ENCODE results near the gene CLEC7A.

DNA sequence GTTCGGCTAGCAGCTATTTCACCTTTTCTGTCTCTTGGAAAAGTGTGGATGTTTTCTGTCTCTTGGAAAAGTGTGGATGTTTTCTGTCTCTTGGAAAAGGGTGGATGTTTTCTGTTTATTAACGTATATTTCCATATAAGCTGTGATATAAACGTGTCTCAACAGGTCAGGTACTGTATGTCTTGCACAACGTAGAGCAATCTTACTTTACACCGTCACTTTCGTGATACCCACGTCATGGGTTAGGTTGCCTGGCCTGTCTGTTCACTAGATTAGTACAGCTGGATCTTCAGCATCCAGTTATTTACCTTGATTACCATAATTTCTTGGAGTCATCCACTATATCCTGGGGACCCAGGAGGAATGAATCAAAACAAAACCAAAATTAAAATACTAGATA is 14.1 kb downstream of the CLEC7A start:
- TF ChIP-seq CHD4 (IDR thresholded peaks at IDR 0.05; ENCODE audit: insufficient read depth, insufficient replicate concordance, low read depth, low read length, poor library complexity, severe bottlenecking) (no peak), ZZZ3 (IDR thresholded peaks at IDR 0.05) (no peak), CC2D1A (IDR thresholded peaks at IDR 0.05) (no peak), CBX1 (IDR thresholded peaks at IDR 0.05; ENCODE audit: low read depth) (no peak), YBX1 (IDR thresholded peaks at IDR 0.05) (no peak), NR3C1 (CRISPR knock-in tag; IDR thresholded peaks at IDR 0.05) (no peak), BHLHE40 (IDR thresholded peaks at IDR 0.05; ENCODE audit: low read length) (no peak), NR2C2 (CRISPR knock-in tag; IDR thresholded peaks at IDR 0.05) (no peak), NR2C2 (tag; IDR thresholded peaks at IDR 0.05) (no peak), TCF7L2 (IDR thresholded peaks at IDR 0.05; ENCODE audit: low read depth, low read length) (no peak)
- TF ChIP-seq, protein P1, sequence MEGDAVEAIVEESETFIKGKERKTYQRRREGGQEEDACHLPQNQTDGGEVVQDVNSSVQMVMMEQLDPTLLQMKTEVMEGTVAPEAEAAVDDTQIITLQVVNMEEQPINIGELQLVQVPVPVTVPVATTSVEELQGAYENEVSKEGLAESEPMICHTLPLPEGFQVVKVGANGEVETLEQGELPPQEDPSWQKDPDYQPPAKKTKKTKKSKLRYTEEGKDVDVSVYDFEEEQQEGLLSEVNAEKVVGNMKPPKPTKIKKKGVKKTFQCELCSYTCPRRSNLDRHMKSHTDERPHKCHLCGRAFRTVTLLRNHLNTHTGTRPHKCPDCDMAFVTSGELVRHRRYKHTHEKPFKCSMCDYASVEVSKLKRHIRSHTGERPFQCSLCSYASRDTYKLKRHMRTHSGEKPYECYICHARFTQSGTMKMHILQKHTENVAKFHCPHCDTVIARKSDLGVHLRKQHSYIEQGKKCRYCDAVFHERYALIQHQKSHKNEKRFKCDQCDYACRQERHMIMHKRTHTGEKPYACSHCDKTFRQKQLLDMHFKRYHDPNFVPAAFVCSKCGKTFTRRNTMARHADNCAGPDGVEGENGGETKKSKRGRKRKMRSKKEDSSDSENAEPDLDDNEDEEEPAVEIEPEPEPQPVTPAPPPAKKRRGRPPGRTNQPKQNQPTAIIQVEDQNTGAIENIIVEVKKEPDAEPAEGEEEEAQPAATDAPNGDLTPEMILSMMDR (IDR thresholded peaks at IDR 0.05 in 2 of 3, conservative IDR thresholded peaks at IDR 0.05 in 1 of 3; ENCODE audit: insufficient read depth in 2 of 3, low read depth in 1 of 3, low read length in 3 of 3): no peak
- TF ChIP-seq, protein P2, sequence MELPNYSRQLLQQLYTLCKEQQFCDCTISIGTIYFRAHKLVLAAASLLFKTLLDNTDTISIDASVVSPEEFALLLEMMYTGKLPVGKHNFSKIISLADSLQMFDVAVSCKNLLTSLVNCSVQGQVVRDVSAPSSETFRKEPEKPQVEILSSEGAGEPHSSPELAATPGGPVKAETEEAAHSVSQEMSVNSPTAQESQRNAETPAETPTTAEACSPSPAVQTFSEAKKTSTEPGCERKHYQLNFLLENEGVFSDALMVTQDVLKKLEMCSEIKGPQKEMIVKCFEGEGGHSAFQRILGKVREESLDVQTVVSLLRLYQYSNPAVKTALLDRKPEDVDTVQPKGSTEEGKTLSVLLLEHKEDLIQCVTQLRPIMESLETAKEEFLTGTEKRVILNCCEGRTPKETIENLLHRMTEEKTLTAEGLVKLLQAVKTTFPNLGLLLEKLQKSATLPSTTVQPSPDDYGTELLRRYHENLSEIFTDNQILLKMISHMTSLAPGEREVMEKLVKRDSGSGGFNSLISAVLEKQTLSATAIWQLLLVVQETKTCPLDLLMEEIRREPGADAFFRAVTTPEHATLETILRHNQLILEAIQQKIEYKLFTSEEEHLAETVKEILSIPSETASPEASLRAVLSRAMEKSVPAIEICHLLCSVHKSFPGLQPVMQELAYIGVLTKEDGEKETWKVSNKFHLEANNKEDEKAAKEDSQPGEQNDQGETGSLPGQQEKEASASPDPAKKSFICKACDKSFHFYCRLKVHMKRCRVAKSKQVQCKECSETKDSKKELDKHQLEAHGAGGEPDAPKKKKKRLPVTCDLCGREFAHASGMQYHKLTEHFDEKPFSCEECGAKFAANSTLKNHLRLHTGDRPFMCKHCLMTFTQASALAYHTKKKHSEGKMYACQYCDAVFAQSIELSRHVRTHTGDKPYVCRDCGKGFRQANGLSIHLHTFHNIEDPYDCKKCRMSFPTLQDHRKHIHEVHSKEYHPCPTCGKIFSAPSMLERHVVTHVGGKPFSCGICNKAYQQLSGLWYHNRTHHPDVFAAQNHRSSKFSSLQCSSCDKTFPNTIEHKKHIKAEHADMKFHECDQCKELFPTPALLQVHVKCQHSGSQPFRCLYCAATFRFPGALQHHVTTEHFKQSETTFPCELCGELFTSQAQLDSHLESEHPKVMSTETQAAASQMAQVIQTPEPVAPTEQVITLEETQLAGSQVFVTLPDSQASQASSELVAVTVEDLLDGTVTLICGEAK (IDR thresholded peaks at IDR 0.05): no peak
- TF ChIP-seq, protein P2 (CRISPR knock-in tag; IDR thresholded peaks at IDR 0.05): no peak
- TF ChIP-seq, protein P3, sequence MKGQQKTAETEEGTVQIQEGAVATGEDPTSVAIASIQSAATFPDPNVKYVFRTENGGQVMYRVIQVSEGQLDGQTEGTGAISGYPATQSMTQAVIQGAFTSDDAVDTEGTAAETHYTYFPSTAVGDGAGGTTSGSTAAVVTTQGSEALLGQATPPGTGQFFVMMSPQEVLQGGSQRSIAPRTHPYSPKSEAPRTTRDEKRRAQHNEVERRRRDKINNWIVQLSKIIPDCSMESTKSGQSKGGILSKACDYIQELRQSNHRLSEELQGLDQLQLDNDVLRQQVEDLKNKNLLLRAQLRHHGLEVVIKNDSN (CRISPR knock-in tag; IDR thresholded peaks at IDR 0.05): no peak
- TF ChIP-seq, protein P4, sequence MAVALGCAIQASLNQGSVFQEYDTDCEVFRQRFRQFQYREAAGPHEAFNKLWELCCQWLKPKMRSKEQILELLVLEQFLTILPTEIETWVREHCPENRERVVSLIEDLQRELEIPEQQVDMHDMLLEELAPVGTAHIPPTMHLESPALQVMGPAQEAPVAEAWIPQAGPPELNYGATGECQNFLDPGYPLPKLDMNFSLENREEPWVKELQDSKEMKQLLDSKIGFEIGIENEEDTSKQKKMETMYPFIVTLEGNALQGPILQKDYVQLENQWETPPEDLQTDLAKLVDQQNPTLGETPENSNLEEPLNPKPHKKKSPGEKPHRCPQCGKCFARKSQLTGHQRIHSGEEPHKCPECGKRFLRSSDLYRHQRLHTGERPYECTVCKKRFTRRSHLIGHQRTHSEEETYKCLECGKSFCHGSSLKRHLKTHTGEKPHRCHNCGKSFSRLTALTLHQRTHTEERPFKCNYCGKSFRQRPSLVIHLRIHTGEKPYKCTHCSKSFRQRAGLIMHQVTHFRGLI (CRISPR knock-in tag; IDR thresholded peaks at IDR 0.05): no peak

All from K562 (cell line).